ENCODE measurements around the gene LRRC28. TPM values are rescaled to one million over a fixed set of nuclear protein-coding genes. Genes with fewer than 3 reads are reported as not detected.

Gene LRRC28
- total RNA-seq, 1 donor from 2014 or later: 13.6 TPM

GRCh38 chr15:99340347-99340746 is 89.1 kb downstream of the LRRC28 start:
- no peaks in the 10 kb centered on the region for H3K27me3 Mint-ChIP-seq (ENCODE audit: insufficient read depth)
- H3K36me3 Mint-ChIP-seq (ENCODE audit: low read depth): peaks cover 7% of the 10 kb centered on the region
- H3K4me1 Mint-ChIP-seq (ENCODE audit: low read depth): peaks cover 12% of the 10 kb centered on the region
- no peak for DNase-seq (ENCODE audit: low spot score)
- no peaks in the 10 kb centered on the region for H3K9me3 Mint-ChIP-seq
- no peak overlapping the region for H3K4me3 Mint-ChIP-seq
- intact Hi-C loops (cut with micrococcal nuclease): loop anchor here (5.0 kb wide), 1 partner anchor 417 kb away; no protein-coding TSS in a partner anchor
- no peak overlapping the region for H3K27ac Mint-ChIP-seq

- Mint-ChIP-seq H3K4me3 (no peak overlapping the region), H3K36me3 (ENCODE audit: low read depth) (peaks cover 4% of the 10 kb centered on the region), H3K27ac (no peak overlapping the region), H3K27me3 (ENCODE audit: insufficient read depth) (no peaks in the 10 kb centered on the region), H3K9me3 (no peaks in the 10 kb centered on the region), H3K4me1 (ENCODE audit: low read depth) (peaks cover 12% of the 10 kb centered on the region)
- DNase-seq (ENCODE audit: low spot score): no peak
- intact Hi-C loops (cut with micrococcal nuclease): loop anchor here (5.0 kb wide), 1 partner anchor 416 kb away; no protein-coding TSS in a partner anchor
Observed at GRCh38 chr15:99341786-99342185, 90.5 kb downstream of the LRRC28 start.

- no peak overlapping the region for H3K4me3 Mint-ChIP-seq
- no peak overlapping the region for H3K27ac Mint-ChIP-seq
- H3K4me1 Mint-ChIP-seq (ENCODE audit: low read depth): peaks cover 12% of the 10 kb centered on the region
- no peaks in the 10 kb centered on the region for H3K27me3 Mint-ChIP-seq (ENCODE audit: insufficient read depth)
- no peak for DNase-seq (ENCODE audit: low spot score)
- H3K36me3 Mint-ChIP-seq (ENCODE audit: low read depth): peaks cover 4% of the 10 kb centered on the region
- no peaks in the 10 kb centered on the region for H3K9me3 Mint-ChIP-seq
- intact Hi-C loops (cut with micrococcal nuclease): loop anchor here (5.0 kb wide), 1 partner anchor 414 kb away; no protein-coding TSS in a partner anchor
Observed at GRCh38 chr15:99343208-99343607, 91.9 kb downstream of the LRRC28 start.

- Mint-ChIP-seq H3K36me3 (ENCODE audit: low read depth) (no peaks in the 10 kb centered on the region), H3K4me1 (ENCODE audit: low read depth) (peaks cover 12% of the 10 kb centered on the region), H3K9me3 (no peaks in the 10 kb centered on the region), H3K27ac (no peak overlapping the region), H3K4me3 (no peak overlapping the region), H3K27me3 (ENCODE audit: insufficient read depth) (no peaks in the 10 kb centered on the region)
- intact Hi-C loops (cut with micrococcal nuclease): loop anchor here (1.0 to 5.0 kb wide), 3 partner anchors 27 to 413 kb away; no protein-coding TSS in a partner anchor
- peak; percentile 4 for DNase-seq (ENCODE audit: low spot score)
Observed at GRCh38 chr15:99343881-99344551, 92.7 kb downstream of the LRRC28 start.

DNA sequence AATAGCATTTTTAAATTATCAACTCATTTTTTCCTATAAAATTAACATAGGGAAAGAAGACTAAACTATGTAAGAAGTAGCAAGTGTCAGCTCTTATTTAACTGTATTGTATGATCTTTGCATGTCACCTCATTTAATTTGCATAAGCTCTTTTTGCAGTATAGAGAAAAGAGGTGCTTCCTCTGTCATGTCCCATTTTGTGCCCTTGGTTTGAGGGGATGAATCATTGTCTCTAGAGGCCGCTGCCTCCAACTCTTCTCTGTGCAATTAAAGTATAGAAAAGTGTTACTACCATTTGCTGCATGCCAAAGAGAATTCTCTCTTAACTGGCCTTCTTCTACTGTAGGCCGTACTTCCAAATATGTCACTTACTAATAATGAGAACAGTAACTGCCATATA is 93.4 kb downstream of the LRRC28 start:
- H3K36me3 Mint-ChIP-seq (ENCODE audit: low read depth): no peaks in the 10 kb centered on the region
- peaks cover 12% of the 10 kb centered on the region for H3K4me1 Mint-ChIP-seq (ENCODE audit: low read depth)
- peaks cover 3% of the 10 kb centered on the region for H3K9me3 Mint-ChIP-seq
- DNase-seq (ENCODE audit: low spot score): no peak
- H3K4me3 Mint-ChIP-seq: no peak overlapping the region
- H3K27ac Mint-ChIP-seq: no peak overlapping the region
- no peaks in the 10 kb centered on the region for H3K27me3 Mint-ChIP-seq (ENCODE audit: insufficient read depth)
- intact Hi-C loops (cut with micrococcal nuclease): loop anchor here (1.0 to 5.0 kb wide), 3 partner anchors 27 to 413 kb away; no protein-coding TSS in a partner anchor

GRCh38 chr15:99345242-99345641 is 94.0 kb downstream of the LRRC28 start:
- Mint-ChIP-seq H3K36me3 (ENCODE audit: low read depth) (no peaks in the 10 kb centered on the region), H3K9me3 (peaks cover 3% of the 10 kb centered on the region), H3K27ac (no peak overlapping the region), H3K4me3 (no peak overlapping the region), H3K27me3 (ENCODE audit: insufficient read depth) (no peaks in the 10 kb centered on the region), H3K4me1 (ENCODE audit: low read depth) (peaks cover 12% of the 10 kb centered on the region)
- no peak for DNase-seq (ENCODE audit: low spot score)
- intact Hi-C loops (cut with micrococcal nuclease): loop anchor here (2.0 kb wide), 1 partner anchor 362 kb away; no protein-coding TSS in a partner anchor

GRCh38 chr15:99345832-99346462 is 94.7 kb downstream of the LRRC28 start:
- Mint-ChIP-seq H3K27me3 (ENCODE audit: insufficient read depth) (no peaks in the 10 kb centered on the region), H3K27ac (no peak overlapping the region), H3K4me1 (ENCODE audit: low read depth) (peaks cover 12% of the 10 kb centered on the region), H3K4me3 (no peak overlapping the region), H3K9me3 (peaks cover 3% of the 10 kb centered on the region), H3K36me3 (ENCODE audit: low read depth) (no peaks in the 10 kb centered on the region)
- intact Hi-C loops (cut with micrococcal nuclease): loop anchor here (2.0 kb wide), 1 partner anchor 361 kb away; no protein-coding TSS in a partner anchor
- DNase-seq (ENCODE audit: low spot score): no peak

DNA sequence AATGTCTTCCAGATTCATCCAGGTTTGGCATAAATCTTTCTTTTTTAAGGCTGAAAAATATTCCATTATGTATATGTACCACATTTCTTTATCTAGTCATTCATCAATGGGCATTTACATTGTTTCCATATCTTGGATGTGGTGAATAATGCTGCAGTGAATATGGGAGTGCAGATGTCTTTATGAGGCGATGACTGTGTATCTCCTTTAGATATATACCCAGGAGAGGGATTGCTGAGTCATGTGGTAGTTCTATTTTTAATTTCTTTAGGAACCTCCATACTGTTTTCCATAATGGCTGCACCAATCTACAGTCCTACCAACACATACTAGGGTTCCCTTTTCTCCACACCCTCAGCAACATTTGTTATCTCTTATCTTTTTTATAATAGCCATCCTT is 96.3 kb downstream of the LRRC28 start:
- no peak overlapping the region for H3K27ac Mint-ChIP-seq
- no peaks in the 10 kb centered on the region for H3K36me3 Mint-ChIP-seq (ENCODE audit: low read depth)
- peaks cover 12% of the 10 kb centered on the region for H3K4me1 Mint-ChIP-seq (ENCODE audit: low read depth)
- intact Hi-C loops (cut with micrococcal nuclease): no loop called here
- H3K4me3 Mint-ChIP-seq: no peak overlapping the region
- DNase-seq (ENCODE audit: low spot score): no peak
- no peaks in the 10 kb centered on the region for H3K27me3 Mint-ChIP-seq (ENCODE audit: insufficient read depth)
- H3K9me3 Mint-ChIP-seq: peaks cover 3% of the 10 kb centered on the region

- Mint-ChIP-seq H3K9me3 (peaks cover 3% of the 10 kb centered on the region), H3K36me3 (ENCODE audit: low read depth) (peaks cover 3% of the 10 kb centered on the region), H3K27ac (no peak overlapping the region), H3K4me1 (ENCODE audit: low read depth) (peaks cover 12% of the 10 kb centered on the region), H3K27me3 (ENCODE audit: insufficient read depth) (no peaks in the 10 kb centered on the region), H3K4me3 (no peak overlapping the region)
- DNase-seq (ENCODE audit: low spot score): no peak
- intact Hi-C loops (cut with micrococcal nuclease): no loop called here
Observed at GRCh38 chr15:99348412-99348811, 97.1 kb downstream of the LRRC28 start.

DNA sequence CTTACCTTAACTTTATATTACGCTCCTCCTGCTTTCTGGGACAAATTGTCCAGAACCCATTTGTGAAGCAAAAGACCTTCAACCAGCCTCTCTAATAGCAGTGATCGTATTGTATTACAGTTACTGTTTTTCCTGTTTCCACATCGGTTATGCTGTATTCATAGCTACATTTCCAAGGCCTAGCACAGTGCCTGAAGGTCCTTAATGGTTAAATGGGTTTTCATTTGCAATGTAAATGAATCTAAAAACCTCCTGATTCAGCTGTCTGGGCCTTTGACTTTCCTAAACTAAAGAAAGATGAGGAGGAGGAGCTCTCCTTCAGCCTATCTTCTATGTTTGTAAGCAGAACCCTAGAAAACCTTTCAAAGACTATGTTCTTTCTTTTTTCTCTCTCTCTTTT is 99.1 kb downstream of the LRRC28 start:
- no peak overlapping the region for H3K27ac Mint-ChIP-seq

DNA sequence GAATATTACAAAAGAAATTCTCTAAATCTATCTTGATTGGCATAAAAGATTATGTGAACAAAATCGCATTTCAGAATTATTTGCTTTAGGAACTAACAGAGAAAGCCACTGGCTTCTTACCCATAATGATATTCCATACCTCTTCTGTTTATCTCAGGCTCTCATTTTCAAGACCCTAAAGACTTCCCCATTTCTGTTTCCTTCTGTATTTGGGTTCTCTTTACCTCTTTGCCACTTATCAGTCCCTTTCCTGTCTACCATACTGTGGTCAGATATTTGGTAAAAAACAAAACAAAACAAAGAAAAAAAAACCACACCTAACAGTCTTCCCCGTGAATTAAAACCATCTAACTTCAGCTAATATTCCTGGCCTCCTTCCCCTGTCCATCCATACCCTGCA is 108.5 kb downstream of the LRRC28 start:
- no peak overlapping the region for H3K27ac Mint-ChIP-seq
- H3K9me3 Mint-ChIP-seq: no peaks in the 10 kb centered on the region
- no peak overlapping the region for H3K4me3 Mint-ChIP-seq
- H3K4me1 Mint-ChIP-seq (ENCODE audit: low read depth): peaks cover 9% of the 10 kb centered on the region
- DNase-seq (ENCODE audit: low spot score): no peak
- H3K27me3 Mint-ChIP-seq (ENCODE audit: insufficient read depth): no peaks in the 10 kb centered on the region
- peaks cover 10% of the 10 kb centered on the region for H3K36me3 Mint-ChIP-seq (ENCODE audit: low read depth)
- intact Hi-C loops (cut with micrococcal nuclease): no loop called here

More for the DNA sequence above, 99.1 kb downstream of the LRRC28 start:
- Mint-ChIP-seq H3K4me3 (no peak overlapping the region), H3K27me3 (ENCODE audit: insufficient read depth) (no peaks in the 10 kb centered on the region), H3K36me3 (ENCODE audit: low read depth) (peaks cover 7% of the 10 kb centered on the region), H3K4me1 (ENCODE audit: low read depth) (no peaks in the 10 kb centered on the region), H3K9me3 (peaks cover 3% of the 10 kb centered on the region)
- intact Hi-C loops (cut with micrococcal nuclease): no loop called here
- no peak for DNase-seq (ENCODE audit: low spot score)

DNA sequence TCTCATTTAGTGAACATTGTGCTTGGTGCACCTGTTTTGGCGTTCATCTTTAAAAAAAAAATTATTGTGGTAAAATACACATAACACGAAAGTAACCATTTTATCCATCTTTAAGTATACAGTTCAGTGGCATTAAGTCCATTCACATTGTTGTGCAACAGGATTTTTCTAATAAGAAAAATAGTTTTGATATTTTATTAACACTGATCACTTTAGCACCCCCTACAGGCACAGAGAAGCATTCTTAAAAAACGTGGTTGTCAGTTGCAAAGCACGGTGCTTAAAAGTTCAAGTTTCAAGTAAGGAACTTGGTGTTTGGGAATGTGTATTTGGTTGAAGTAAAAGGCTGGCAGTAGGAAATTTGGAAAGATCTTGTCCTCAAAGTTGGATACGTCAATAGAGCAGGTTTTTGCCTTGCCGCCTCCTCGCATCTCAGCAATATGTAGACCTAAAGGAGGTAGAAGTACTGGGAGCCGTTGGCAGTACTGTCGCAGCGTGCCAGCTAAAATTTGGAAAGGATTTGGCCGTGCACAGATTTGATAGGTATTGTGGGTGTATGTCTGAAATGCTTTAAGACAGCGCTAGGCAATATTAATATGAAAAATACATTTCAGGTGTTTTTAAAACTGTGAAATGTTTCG is 110.4 kb downstream of the LRRC28 start:
- peaks cover 15% of the 10 kb centered on the region for H3K36me3 Mint-ChIP-seq (ENCODE audit: low read depth)
- peaks cover 8% of the 10 kb centered on the region for H3K9me3 Mint-ChIP-seq
- no peak overlapping the region for H3K4me3 Mint-ChIP-seq
- H3K4me1 Mint-ChIP-seq (ENCODE audit: low read depth): peaks cover 15% of the 10 kb centered on the region
- intact Hi-C loops (cut with micrococcal nuclease): no loop called here
- H3K27ac Mint-ChIP-seq: no peak overlapping the region
- DNase-seq (ENCODE audit: low spot score): no peak
- no peaks in the 10 kb centered on the region for H3K27me3 Mint-ChIP-seq (ENCODE audit: insufficient read depth)

- Mint-ChIP-seq H3K4me1 (ENCODE audit: low read depth) (peaks cover 17% of the 10 kb centered on the region), H3K27me3 (ENCODE audit: insufficient read depth) (no peaks in the 10 kb centered on the region), H3K27ac (no peak overlapping the region), H3K4me3 (no peak overlapping the region), H3K9me3 (peaks cover 19% of the 10 kb centered on the region), H3K36me3 (ENCODE audit: low read depth) (peaks cover 31% of the 10 kb centered on the region)
- intact Hi-C loops (cut with micrococcal nuclease): no loop called here
- DNase-seq (ENCODE audit: low spot score): no peak
Observed at GRCh38 chr15:99365242-99365641, 114.0 kb downstream of the LRRC28 start.

Data from activated T-helper 1 cell treated with anti-CD3 and anti-CD28 coated beads, Interleukin-12 subunit alpha, Interleukin-12 subunit beta, Interleukin-2, Interleukin-4 antibody, amounts not matched to agents 30 ng/mL and 10 ng/mL and 1 ng/mL, durations not matched to agents 14 hours and 24 hours and 36 hours (primary cell).